ENCODE results near the gene LFNG.

The LFNG gene

GRCh38 chr7:2484868-2485267 is 34.7 kb upstream of the LFNG start:
- Histone ChIP-seq H3K4me1 (ENCODE audit: control insufficient read depth, insufficient read depth, low read length) (peaks cover 17% of the 10 kb centered on the region), H3K27me3 (ENCODE audit: control insufficient read depth in 1 of 2, insufficient read depth in 2 of 2, low read length in 2 of 2) (peaks cover 12 to 19% of the 10 kb centered on the region in 2 donors), H3K36me3 (ENCODE audit: control insufficient read depth in 2 of 2, insufficient read depth in 2 of 2, low read length in 2 of 2) (no peaks in the 10 kb centered on the region), H3K9me3 (ENCODE audit: control insufficient read depth in 2 of 2, low read length in 2 of 2) (peaks cover 0 to 9% of the 10 kb centered on the region in 2 donors), H3K27ac (ENCODE audit: low read length) (no peak overlapping the region), H3K4me3 (ENCODE audit: low read length in 2 of 2) (no peak overlapping the region), H3K9ac (ENCODE audit: low read length in 2 of 2) (no peak overlapping the region)

- no peak overlapping the region for H3K4me3 ChIP-seq (ENCODE audit: low read length in 2 of 2)
- no peak overlapping the region for H3K27ac ChIP-seq (ENCODE audit: low read length)
- peaks cover 0 to 9% of the 10 kb centered on the region in 2 donors for H3K9me3 ChIP-seq (ENCODE audit: control insufficient read depth in 2 of 2, low read length in 2 of 2)
Observed at GRCh38 chr7:2487586-2488271, 31.8 kb upstream of the LFNG start.

GRCh38 chr7:2488272-2488645 is 31.3 kb upstream of the LFNG start:
- Histone ChIP-seq H3K36me3 (ENCODE audit: control insufficient read depth in 2 of 2, insufficient read depth in 2 of 2, low read length in 2 of 2) (no peaks in the 10 kb centered on the region), H3K27me3 (ENCODE audit: control insufficient read depth in 1 of 2, insufficient read depth in 2 of 2, low read length in 2 of 2) (peaks cover 3 to 9% of the 10 kb centered on the region in 2 donors), H3K9ac (ENCODE audit: low read length in 2 of 2) (no peak overlapping the region), H3K27ac (ENCODE audit: low read length) (no peak overlapping the region), H3K4me3 (ENCODE audit: low read length in 2 of 2) (no peak overlapping the region), H3K4me1 (ENCODE audit: control insufficient read depth, insufficient read depth, low read length) (peaks cover 16% of the 10 kb centered on the region), H3K9me3 (ENCODE audit: control insufficient read depth in 2 of 2, low read length in 2 of 2) (peaks cover 0 to 5% of the 10 kb centered on the region in 2 donors)

More at GRCh38 chr7:2487586-2488271, 31.8 kb upstream of the LFNG start:
- peaks cover 16% of the 10 kb centered on the region for H3K4me1 ChIP-seq (ENCODE audit: control insufficient read depth, insufficient read depth, low read length)
- no peak overlapping the region for H3K9ac ChIP-seq (ENCODE audit: low read length in 2 of 2)
- H3K27me3 ChIP-seq (ENCODE audit: control insufficient read depth in 1 of 2, insufficient read depth in 2 of 2, low read length in 2 of 2), result peaks cover 3 to 14% of the 10 kb centered on the region in 2 donors
- no peaks in the 10 kb centered on the region for H3K36me3 ChIP-seq (ENCODE audit: control insufficient read depth in 2 of 2, insufficient read depth in 2 of 2, low read length in 2 of 2)

GRCh38 chr7:2488681-2489080 is 30.9 kb upstream of the LFNG start:
- Histone ChIP-seq H3K27ac (ENCODE audit: low read length) (no peak overlapping the region), H3K9me3 (ENCODE audit: control insufficient read depth in 2 of 2, low read length in 2 of 2) (peaks cover 0 to under 1% of the 10 kb centered on the region in 2 donors), H3K9ac (ENCODE audit: low read length in 2 of 2) (no peak overlapping the region), H3K27me3 (ENCODE audit: control insufficient read depth in 1 of 2, insufficient read depth in 2 of 2, low read length in 2 of 2) (peaks cover 3 to 8% of the 10 kb centered on the region in 2 donors), H3K4me1 (ENCODE audit: control insufficient read depth, insufficient read depth, low read length) (peaks cover 16% of the 10 kb centered on the region), H3K36me3 (ENCODE audit: control insufficient read depth in 2 of 2, insufficient read depth in 2 of 2, low read length in 2 of 2) (no peaks in the 10 kb centered on the region), H3K4me3 (ENCODE audit: low read length in 2 of 2) (no peak overlapping the region)

GRCh38 chr7:2490181-2490651 is 29.4 kb upstream of the LFNG start:
- Histone ChIP-seq H3K9me3 (ENCODE audit: control insufficient read depth in 2 of 2, low read length in 2 of 2) (no peaks in the 10 kb centered on the region), H3K27me3 (ENCODE audit: control insufficient read depth in 1 of 2, insufficient read depth in 2 of 2, low read length in 2 of 2) (peaks cover 0 to 6% of the 10 kb centered on the region in 2 donors), H3K9ac (ENCODE audit: low read length in 2 of 2) (no peak overlapping the region), H3K4me3 (ENCODE audit: low read length in 2 of 2) (no peak overlapping the region), H3K36me3 (ENCODE audit: control insufficient read depth in 2 of 2, insufficient read depth in 2 of 2, low read length in 2 of 2) (no peaks in the 10 kb centered on the region), H3K4me1 (ENCODE audit: control insufficient read depth, insufficient read depth, low read length) (peaks cover 18% of the 10 kb centered on the region), H3K27ac (ENCODE audit: low read length) (no peak overlapping the region)

GRCh38 chr7:2492038-2492437 is 27.5 kb upstream of the LFNG start:
- no peak overlapping the region for H3K27ac ChIP-seq (ENCODE audit: low read length)
- peaks cover 5 to 6% of the 10 kb centered on the region in 2 donors for H3K27me3 ChIP-seq (ENCODE audit: control insufficient read depth in 1 of 2, insufficient read depth in 2 of 2, low read length in 2 of 2)
- peaks cover 18% of the 10 kb centered on the region for H3K4me1 ChIP-seq (ENCODE audit: control insufficient read depth, insufficient read depth, low read length)
- no peak overlapping the region for H3K9ac ChIP-seq (ENCODE audit: low read length in 2 of 2)
- no peaks in the 10 kb centered on the region for H3K9me3 ChIP-seq (ENCODE audit: control insufficient read depth in 2 of 2, low read length in 2 of 2)
- no peak overlapping the region for H3K4me3 ChIP-seq (ENCODE audit: low read length in 2 of 2)
- H3K36me3 ChIP-seq (ENCODE audit: control insufficient read depth in 2 of 2, insufficient read depth in 2 of 2, low read length in 2 of 2), result no peaks in the 10 kb centered on the region

- peaks cover 10% of the 10 kb centered on the region for H3K4me1 ChIP-seq (ENCODE audit: control insufficient read depth, insufficient read depth, low read length)
- H3K36me3 ChIP-seq (ENCODE audit: control insufficient read depth in 2 of 2, insufficient read depth in 2 of 2, low read length in 2 of 2), result no peaks in the 10 kb centered on the region
- H3K9me3 ChIP-seq (ENCODE audit: control insufficient read depth in 2 of 2, low read length in 2 of 2), result no peaks in the 10 kb centered on the region
- H3K9ac ChIP-seq (ENCODE audit: low read length in 2 of 2), result no peak overlapping the region
- peaks cover 9 to 12% of the 10 kb centered on the region in 2 donors for H3K27me3 ChIP-seq (ENCODE audit: control insufficient read depth in 1 of 2, insufficient read depth in 2 of 2, low read length in 2 of 2)
- H3K4me3 ChIP-seq (ENCODE audit: low read length in 2 of 2), result no peak overlapping the region
- H3K27ac ChIP-seq (ENCODE audit: low read length), result no peak overlapping the region
Observed at GRCh38 chr7:2493205-2494164, 26.1 kb upstream of the LFNG start.

- no peak overlapping the region for H3K9ac ChIP-seq (ENCODE audit: low read length in 2 of 2)
- H3K27ac ChIP-seq (ENCODE audit: low read length), result no peak overlapping the region
- H3K36me3 ChIP-seq (ENCODE audit: control insufficient read depth in 2 of 2, insufficient read depth in 2 of 2, low read length in 2 of 2), result no peaks in the 10 kb centered on the region
- H3K27me3 ChIP-seq (ENCODE audit: control insufficient read depth in 1 of 2, insufficient read depth in 2 of 2, low read length in 2 of 2), result peaks cover 12 to 21% of the 10 kb centered on the region in 2 donors
- no peak overlapping the region for H3K4me3 ChIP-seq (ENCODE audit: low read length in 2 of 2)
- no peaks in the 10 kb centered on the region for H3K9me3 ChIP-seq (ENCODE audit: control insufficient read depth in 2 of 2, low read length in 2 of 2)
- peaks cover 6% of the 10 kb centered on the region for H3K4me1 ChIP-seq (ENCODE audit: control insufficient read depth, insufficient read depth, low read length)
Observed at GRCh38 chr7:2494191-2495130, 25.1 kb upstream of the LFNG start.

- Histone ChIP-seq H3K9me3 (ENCODE audit: control insufficient read depth in 2 of 2, low read length in 2 of 2) (no peaks in the 10 kb centered on the region), H3K36me3 (ENCODE audit: control insufficient read depth in 2 of 2, insufficient read depth in 2 of 2, low read length in 2 of 2) (no peaks in the 10 kb centered on the region), H3K27me3 (ENCODE audit: control insufficient read depth in 1 of 2, insufficient read depth in 2 of 2, low read length in 2 of 2) (peaks cover 12 to 23% of the 10 kb centered on the region in 2 donors), H3K9ac (ENCODE audit: low read length in 2 of 2) (no peak overlapping the region), H3K4me1 (ENCODE audit: control insufficient read depth, insufficient read depth, low read length) (peaks cover 2% of the 10 kb centered on the region), H3K4me3 (ENCODE audit: low read length in 2 of 2) (no peak overlapping the region), H3K27ac (ENCODE audit: low read length) (no peak overlapping the region)
Observed at GRCh38 chr7:2495418-2496299, 23.9 kb upstream of the LFNG start.
